Measurements from ENCODE around the gene PHETA2. TPM values are rescaled to one million over a fixed set of nuclear protein-coding genes. Genes with fewer than 3 reads are reported as not detected.

PHETA2 gene
- total and polyA plus RNA-seq, 2 experiments from 2014 or later, result 5.4 to 8.3 TPM

GRCh38 chr22:42076764-42077485 lies 2.9 kb downstream of the PHETA2 start:
- WGBS (ENCODE audit: low lambda C conversion rate, missing lambda C conversion rate), result 98% methylated on average over 20 of the region's 20 CpGs
- DNase-seq (ENCODE audit: low spot score), result no peak
- TF ChIP-seq EZH2phosphoT487 (IDR thresholded peaks at IDR 0.05; ENCODE audit: low read depth, severe bottlenecking, unreplicated experiment) (no peak), CTCF (IDR thresholded peaks at IDR 0.05; ENCODE audit: poor library complexity) (no peak), EZH2 (IDR thresholded peaks at IDR 0.05; ENCODE audit: borderline replicate concordance) (no peak)
- Histone ChIP-seq H3K27ac (no peak overlapping the region), H4K20me1 (ENCODE audit: insufficient read depth, poor library complexity, severe bottlenecking) (no peaks in the 10 kb centered on the region), H3K4me2 (no peak overlapping the region), H3K79me2 (peaks cover 14% of the 10 kb centered on the region), H2AFZ (no peak overlapping the region), H3K9me2 (replicated peaks; ENCODE audit: insufficient read depth) (no peaks in the 10 kb centered on the region), H3K9me3 (ENCODE audit: low read depth) (no peaks in the 10 kb centered on the region), H3K4me1 (ENCODE audit: insufficient read depth) (peaks cover 15% of the 10 kb centered on the region), H3K36me3 (replicated peaks; ENCODE audit: insufficient read depth, low read depth) (no peaks in the 10 kb centered on the region), H3K27me3 (no peaks in the 10 kb centered on the region), H3K4me3 (no peak overlapping the region)

- peaks cover 20% of the 10 kb centered on the region for H3K79me2 ChIP-seq
- TF ChIP-seq CTCF (IDR thresholded peaks at IDR 0.05; ENCODE audit: poor library complexity) (no peak), EZH2 (IDR thresholded peaks at IDR 0.05; ENCODE audit: borderline replicate concordance) (no peak), EZH2phosphoT487 (IDR thresholded peaks at IDR 0.05; ENCODE audit: low read depth, severe bottlenecking, unreplicated experiment) (no peak)
- WGBS (ENCODE audit: low lambda C conversion rate, missing lambda C conversion rate), result 97% methylated on average over 21 of the region's 21 CpGs
- H2AFZ ChIP-seq, result no peak overlapping the region
- no peak overlapping the region for H3K27ac ChIP-seq
- H3K4me2 ChIP-seq, result no peak overlapping the region
- no peaks in the 10 kb centered on the region for H3K36me3 ChIP-seq (replicated peaks; ENCODE audit: insufficient read depth, low read depth)
- H3K4me3 ChIP-seq, result no peak overlapping the region
- H3K27me3 ChIP-seq, result no peaks in the 10 kb centered on the region
- H3K4me1 ChIP-seq (ENCODE audit: insufficient read depth), result peaks cover 15% of the 10 kb centered on the region
- no peaks in the 10 kb centered on the region for H3K9me2 ChIP-seq (replicated peaks; ENCODE audit: insufficient read depth)
- no peak for DNase-seq (ENCODE audit: low spot score)
- H3K9me3 ChIP-seq (ENCODE audit: low read depth), result no peaks in the 10 kb centered on the region
- no peaks in the 10 kb centered on the region for H4K20me1 ChIP-seq (ENCODE audit: insufficient read depth, poor library complexity, severe bottlenecking)
These were observed 3.6 kb downstream of the PHETA2 start for GRCh38 chr22:42077486-42078125.

GRCh38 chr22:42078469-42079318 lies 4.6 kb downstream of the PHETA2 start:
- peaks cover 15% of the 10 kb centered on the region for H3K4me1 ChIP-seq (ENCODE audit: insufficient read depth)
- no peak for DNase-seq (ENCODE audit: low spot score)
- H3K9me3 ChIP-seq (ENCODE audit: low read depth), result no peaks in the 10 kb centered on the region
- TF ChIP-seq CTCF (IDR thresholded peaks at IDR 0.05; ENCODE audit: poor library complexity) (no peak), EZH2phosphoT487 (IDR thresholded peaks at IDR 0.05; ENCODE audit: low read depth, severe bottlenecking, unreplicated experiment) (no peak), EZH2 (IDR thresholded peaks at IDR 0.05; ENCODE audit: borderline replicate concordance) (no peak)
- H3K27ac ChIP-seq, result peak overlapping the region; percentile 98
- no peaks in the 10 kb centered on the region for H3K36me3 ChIP-seq (replicated peaks; ENCODE audit: insufficient read depth, low read depth)
- H4K20me1 ChIP-seq (ENCODE audit: insufficient read depth, poor library complexity, severe bottlenecking), result no peaks in the 10 kb centered on the region
- peak overlapping the region; percentile 81 for H3K4me2 ChIP-seq
- H3K27me3 ChIP-seq, result no peaks in the 10 kb centered on the region
- peak overlapping the region; percentile 80 for H2AFZ ChIP-seq
- no peak overlapping the region for H3K4me3 ChIP-seq
- H3K9me2 ChIP-seq (replicated peaks; ENCODE audit: insufficient read depth), result no peaks in the 10 kb centered on the region
- peaks cover 31% of the 10 kb centered on the region for H3K79me2 ChIP-seq
- 73% methylated on average over 24 of the region's 24 CpGs for WGBS (ENCODE audit: low lambda C conversion rate, missing lambda C conversion rate)

All from hepatocyte (in vitro differentiated cells).